HEK293T (cell line): ENCODE data around the gene HIVEP3.

Experiments
- CTCF ChIA-PET: fragments of 350-600 bp; formaldehyde crosslinking; extraction: SDS; loops from one replicate; lab custom pipeline; 2021; ENCODE audit warnings: antibody characterized with exemption, inconsistent platforms; lab: Yijun Ruan, JAX
- POLR2A ChIA-PET: fragments of 350-600 bp; formaldehyde crosslinking; extraction: SDS; loops from one replicate; lab custom pipeline; 2020; ENCODE audit warnings: antibody characterized with exemption, inconsistent platforms; lab: Yijun Ruan, JAX
- DNase-seq: peaks from one replicate; pipeline ENCODE4 v3.0.0; 2012; ENCODE audit warnings: mixed read lengths; ENCODE audit errors: extremely low spot score
- ARNT ChIP-seq: fragments of 450-650 bp; IDR thresholded peaks from 2 replicates; pipeline ENCODE4 v1.6.1; 2017; ENCODE audit warnings: mild to moderate bottlenecking
- BHLHE40 ChIP-seq: fragments of 450-650 bp; IDR thresholded peaks from 2 replicates; pipeline ENCODE4 v1.6.1; 2016; ENCODE audit warnings: mild to moderate bottlenecking, moderate library complexity, borderline replicate concordance
- CTBP1 ChIP-seq: fragments of 450-650 bp; IDR thresholded peaks from 2 replicates; pipeline ENCODE4 v1.6.1; 2016; ENCODE audit warnings: borderline replicate concordance
- ELF4 ChIP-seq: fragments of 450-650 bp; IDR thresholded peaks from 2 replicates; pipeline ENCODE4 v1.6.1; 2017; ENCODE audit warnings: antibody characterized with exemption
- FOXA1 ChIP-seq: fragments of 450-650 bp; IDR thresholded peaks from 2 replicates; pipeline ENCODE4 v1.6.1; 2016; ENCODE audit warnings: mild to moderate bottlenecking
- FOXK2 ChIP-seq: fragments of 450-650 bp; IDR thresholded peaks from 2 replicates; pipeline ENCODE4 v1.6.1; 2016; ENCODE audit warnings: mild to moderate bottlenecking
- FOXM1 ChIP-seq: fragments of 450-650 bp; IDR thresholded peaks from 2 replicates; pipeline ENCODE4 v1.6.1; 2017; ENCODE audit warnings: mild to moderate bottlenecking, borderline replicate concordance
- HDGF ChIP-seq: fragments of 450-650 bp; IDR thresholded peaks from 2 replicates; pipeline ENCODE4 v1.6.1; 2017; ENCODE audit warnings: antibody characterized with exemption, borderline replicate concordance
- L3MBTL2 ChIP-seq: fragments of 450-650 bp; conservative IDR thresholded peaks from 2 replicates; pipeline ENCODE4 v1.6.1; 2016; ENCODE audit warnings: mild to moderate bottlenecking
- LEF1 ChIP-seq: fragments of 450-650 bp; IDR thresholded peaks from 2 replicates; pipeline ENCODE4 v1.6.1; 2017; ENCODE audit warnings: mild to moderate bottlenecking, borderline replicate concordance
- NFRKB ChIP-seq: fragments of 450-650 bp; IDR thresholded peaks from 2 replicates; pipeline ENCODE4 v1.6.1; 2016; ENCODE audit warnings: mild to moderate bottlenecking, moderate library complexity
- PKNOX1 ChIP-seq: fragments of 450-650 bp; IDR thresholded peaks from 2 replicates; pipeline ENCODE4 v1.6.1; 2016
- SP1 ChIP-seq: fragments of 450-650 bp; IDR thresholded peaks from 2 replicates; pipeline ENCODE4 v1.6.1; 2017
- SUZ12 ChIP-seq: fragments of 450-650 bp; IDR thresholded peaks from 2 replicates; pipeline ENCODE4 v1.6.1; 2016; ENCODE audit warnings: mild to moderate bottlenecking
- TARDBP ChIP-seq: fragments of 450-650 bp; IDR thresholded peaks from 2 replicates; pipeline ENCODE4 v1.6.1; 2016
- ZNF384 ChIP-seq: fragments of 450-650 bp; IDR thresholded peaks from 2 replicates; pipeline ENCODE4 v1.6.1; 2016

The HIVEP3 gene

GRCh38 chr1:41598325-41598724, 320.4 kb downstream of the HIVEP3 start:
- POLR2A ChIA-PET = no interaction called here
- no peak for TF ChIP-seq HDGF
- TF ChIP-seq L3MBTL2 = no peak
- TF ChIP-seq FOXM1 = no peak
- no peak for TF ChIP-seq PKNOX1
- no peak for TF ChIP-seq SP1
- TF ChIP-seq BHLHE40 = no peak
- TF ChIP-seq SUZ12 = no peak
- no peak for TF ChIP-seq ARNT
- TF ChIP-seq CTBP1 = no peak
- no peak for TF ChIP-seq ELF4
- TF ChIP-seq FOXA1 = no peak
- no peak for TF ChIP-seq ZNF384
- no peak for TF ChIP-seq FOXK2
- no peak for TF ChIP-seq TARDBP
- DNase-seq = no peak
- CTCF ChIA-PET = interaction anchor here (0.6 kb wide), 1 partner anchor 15 kb away, joined by 4 read pairs; no protein-coding TSS in a partner anchor

GRCh38 chr1:41592451-41593125, 326.1 kb downstream of the HIVEP3 start:
- DNase-seq = no peak
- TF ChIP-seq SP1 = no peak
- no peak for TF ChIP-seq L3MBTL2
- no peak for TF ChIP-seq LEF1
- no peak for TF ChIP-seq FOXK2
- no peak for TF ChIP-seq NFRKB
- TF ChIP-seq TARDBP = no peak
- no peak for TF ChIP-seq HDGF
- no peak for TF ChIP-seq BHLHE40
- TF ChIP-seq FOXA1 = no peak
- TF ChIP-seq SUZ12 = no peak
- TF ChIP-seq CTBP1 = no peak
- no peak for TF ChIP-seq ARNT
- TF ChIP-seq ELF4 = no peak
- no peak for TF ChIP-seq ZNF384
- no peak for TF ChIP-seq PKNOX1
- TF ChIP-seq FOXM1 = no peak
- ChIA-PET POLR2A (no interaction called here), CTCF (no interaction called here)

GRCh38 chr1:41591891-41592290, 326.8 kb downstream of the HIVEP3 start:
- ChIA-PET POLR2A (no interaction called here), CTCF (no interaction called here)
- TF ChIP-seq ELF4 (no peak), NFRKB (no peak), HDGF (no peak), SP1 (no peak), TARDBP (no peak)
- DNase-seq = no peak

- ChIA-PET POLR2A (no interaction called here), CTCF (no interaction called here)
- TF ChIP-seq PKNOX1 (no peak), LEF1 (no peak), SUZ12 (no peak), FOXK2 (no peak)
- DNase-seq = no peak
These were observed 328.4 kb downstream of the HIVEP3 start for GRCh38 chr1:41590331-41590730.

- CTCF ChIA-PET = interaction anchor here (0.6 kb wide), 1 partner anchor 584 kb away, joined by 3 read pairs; no protein-coding TSS in a partner anchor
- POLR2A ChIA-PET = no interaction called here
- no peak for TF ChIP-seq NFRKB
- TF ChIP-seq FOXM1 = no peak
- no peak for TF ChIP-seq SP1
- no peak for TF ChIP-seq TARDBP
- TF ChIP-seq ELF4 = no peak
- no peak for TF ChIP-seq HDGF
- no peak for TF ChIP-seq ZNF384
- TF ChIP-seq LEF1 = no peak
- DNase-seq = no peak
These were observed 329.3 kb downstream of the HIVEP3 start for GRCh38 chr1:41589395-41589794.

GRCh38 chr1:41588334-41588875, 330.3 kb downstream of the HIVEP3 start:
- TF ChIP-seq PKNOX1 = no peak
- no peak for TF ChIP-seq SUZ12
- TF ChIP-seq TARDBP = no peak
- no peak for TF ChIP-seq HDGF
- no peak for TF ChIP-seq ARNT
- no peak for TF ChIP-seq L3MBTL2
- TF ChIP-seq FOXM1 = no peak
- TF ChIP-seq CTBP1 = no peak
- no peak for TF ChIP-seq FOXA1
- no peak for TF ChIP-seq ZNF384
- TF ChIP-seq FOXK2 = no peak
- no peak for TF ChIP-seq NFRKB
- TF ChIP-seq SP1 = no peak
- TF ChIP-seq BHLHE40 = no peak
- no peak for TF ChIP-seq ELF4
- no peak for TF ChIP-seq LEF1
- CTCF ChIA-PET = interaction anchor here (0.6 kb wide), 1 partner anchor 585 kb away, joined by 3 read pairs; no protein-coding TSS in a partner anchor
- POLR2A ChIA-PET = no interaction called here
- DNase-seq = no peak
